Tibial nerve (tissue), 4 donors: Measurements from ENCODE around the gene ISYNA1. TPM values are rescaled to one million over a fixed set of nuclear protein-coding genes. Genes with fewer than 3 reads are reported as not detected.

Experiments used
- DNase-seq, 2 donors: peaks; one replicate each; pipeline ENCODE4 v3.0.0-alpha.2; 2019; ENCODE audit warnings: low spot score in 2 of 2
- H3K27ac ChIP-seq, 4 donors: fragments of 200-600 bp; sonication (generic) in 3 of 4; one replicate each; pipeline ENCODE4 v1.5.1; 2017 to 2019; ENCODE audit warnings: mild to moderate bottlenecking in 1 of 4
- H3K27me3 ChIP-seq, 2 donors: fragments of 200-600 bp; sonication (generic) in 1 of 2; one replicate each; pipeline versions ENCODE4 v1.5.1 to v1.6.0; 2017 to 2019
- H3K36me3 ChIP-seq, 3 donors: fragments of 200-600 bp; sonication (generic); one replicate each; pipeline ENCODE4 v1.5.1; 2018 to 2019
- H3K4me1 ChIP-seq, 4 donors: fragments of 200-600 bp; sonication (generic) in 3 of 4; one replicate each; pipeline ENCODE4 v1.5.1; 2017 to 2019
- H3K4me3 ChIP-seq, 4 donors: fragments of 200-600 bp; sonication (generic) in 3 of 4; one replicate each; pipeline ENCODE4 v1.5.1; 2017 to 2019; ENCODE audit warnings: mild to moderate bottlenecking in 1 of 4, moderate library complexity in 1 of 4
- H3K9me3 ChIP-seq, 4 donors: fragments of 200-600 bp; sonication (generic) in 3 of 4; one replicate each; pipeline ENCODE4 v1.5.1; 2017 to 2019
- CTCF ChIP-seq, 5 experiments: fragments of 200-600 bp in 3 of 5; fragments of 450-650 bp in 2 of 5; sonication (generic) in 3 of 5; IDR thresholded peaks; one replicate each; pipeline ENCODE4 v1.5.1; 2016 to 2019; ENCODE audit warnings: antibody characterized with exemption in 5 of 5, mild to moderate bottlenecking in 3 of 5, moderate library complexity in 2 of 5
- EP300 ChIP-seq, 2 donors: sonication (generic); formaldehyde crosslinking; IDR thresholded peaks; one replicate each; pipeline ENCODE4 v1.6.1; 2017; ENCODE audit warnings: antibody characterized with exemption in 2 of 2, mild to moderate bottlenecking in 1 of 2
- POLR2A ChIP-seq, 2 donors: fragments of 450-650 bp; IDR thresholded peaks; one replicate each; pipeline ENCODE4 v1.6.1; 2017; ENCODE audit warnings: antibody characterized with exemption in 2 of 2, mild to moderate bottlenecking in 2 of 2, moderate library complexity in 2 of 2
- WGBS, 2 donors: methylation state at CpG; one replicate each; pipeline ENCODE4 v1.1.5; 2018; 5-methylcytosine and 5-hydroxymethylcytosine counted together
- small RNA-seq: library from RNA; depleted of rRNA; stranded (forward); fragments of <200 nt; gene quantifications from one replicate; pipeline ENCODE3, GENCODE V24; 2016
- total RNA-seq, 4 donors: library from RNA; depleted of rRNA; stranded (reverse); fragments of >200 nt; gene quantifications; one replicate each; pipeline ENCODE4 v1.1.0, GENCODE V29; 2016

ISYNA1 gene
- total RNA-seq, 4 donors from 2014 or later: 43.5 to 82.2 (median 52.4) TPM

- peak within 1 kb of the TSS in 3 of 4 donors; percentile 17 to 65 (median 41) for H3K27ac ChIP-seq
- peaks cover 0 to 37% (median 10%) of the 10 kb centered on the region in 4 donors for H3K4me1 ChIP-seq
- TF ChIP-seq CTCF (IDR thresholded peaks at IDR 0.05): peak in 4 of 5 experiments; percentile 31 to 56 (median 34)
- peak in 1 of 2 donors; percentile 21 for TF ChIP-seq EP300 (IDR thresholded peaks at IDR 0.05)
- peak in 1 of 2 donors; percentile 40 for TF ChIP-seq POLR2A (IDR thresholded peaks at IDR 0.05)
- DNase-seq: peak; percentile 47 to 70
- WGBS, 2 donors: 35 to 56% methylated on average over 18 to 31 of the region's 33 CpGs
- no peaks in the 10 kb centered on the region for H3K9me3 ChIP-seq
- no peaks in the 10 kb centered on the region for H3K27me3 ChIP-seq
- peak within 1 kb of the TSS in 2 of 4 donors; percentile 1 to 35 for H3K4me3 ChIP-seq
- no peaks in the 10 kb centered on the region for H3K36me3 ChIP-seq
Observed at GRCh38 chr19:18385675-18386542, 52.0 kb downstream of the ISYNA1 start, which contains the start of gene GDF15. Gene GDF15 (plus strand): TSS chr19:18386158. CDS start chr19:18386190, 32 bp downstream.

- WGBS, 2 donors: 93 to 96% methylated on average over 3 of the region's 3 CpGs
- H3K27ac ChIP-seq: peak overlapping the region in 1 of 4 donors; percentile 36
- DNase-seq: no peak
Observed at GRCh38 chr19:18385359-18385674, 52.6 kb downstream of the ISYNA1 start.

GRCh38 chr19:18384775-18385174 lies 53.2 kb downstream of the ISYNA1 start:
- Histone ChIP-seq H3K36me3 (no peaks in the 10 kb centered on the region), H3K27me3 (no peaks in the 10 kb centered on the region), H3K27ac (no peak overlapping the region), H3K9me3 (no peaks in the 10 kb centered on the region), H3K4me3 (no peak overlapping the region), H3K4me1 (peaks cover 0 to 49% (median 14%) of the 10 kb centered on the region in 4 donors)
- DNase-seq: no peak
- 82 to 88% methylated on average over 7 of the region's 7 CpGs for WGBS, 2 donors
- TF ChIP-seq CTCF (IDR thresholded peaks at IDR 0.05) (no peak), POLR2A (IDR thresholded peaks at IDR 0.05) (no peak), EP300 (IDR thresholded peaks at IDR 0.05) (no peak)

More at GRCh38 chr19:18385359-18385674, 52.6 kb downstream of the ISYNA1 start:
- Histone ChIP-seq H3K36me3 (no peaks in the 10 kb centered on the region), H3K4me1 (peaks cover 0 to 43% (median 12%) of the 10 kb centered on the region in 4 donors), H3K27me3 (no peaks in the 10 kb centered on the region), H3K9me3 (no peaks in the 10 kb centered on the region), H3K4me3 (no peak overlapping the region)
- TF ChIP-seq CTCF (IDR thresholded peaks at IDR 0.05): no peak
- no peak for TF ChIP-seq EP300 (IDR thresholded peaks at IDR 0.05)
- no peak for TF ChIP-seq POLR2A (IDR thresholded peaks at IDR 0.05)

Small RNA genes lying within 50 kb of the gene (small RNA-seq; reads per million reads assigned to genes)
- not detected for gene MIR3189

Other genes starting within 250 kb of the ISYNA1 start
- 10 to 100 TPM; 11.1 to 19.0 (median 15.5) TPM for gene MPV17L2, start 244.9 kb downstream of the ISYNA1 start, total RNA-seq
- gene RAB3A, start 234.1 kb downstream of the ISYNA1 start, total RNA-seq: 1 to 10 TPM in 3 of 4 donors, not detected in 1; 1.5 to 5.1 (median 3.9) TPM
- gene PDE4C, start 211.7 kb downstream of the ISYNA1 start, total RNA-seq: under 1 TPM in 3 of 4 donors, not detected in 1; under 0.01 to 0.60 (median 0.59) TPM
- 10 to 100 TPM in 2 of 4 donors, 1 to 10 TPM in 2; 2.3 to 11.4 (median 8.2) TPM for gene IQCN, start 163.7 kb downstream of the ISYNA1 start, total RNA-seq
- 100 to 1,000 TPM; 309 to 553 (median 486) TPM for gene JUND, start 156.5 kb downstream of the ISYNA1 start, total RNA-seq
- gene LSM4, start 115.1 kb downstream of the ISYNA1 start, total RNA-seq: 100 to 1,000 TPM in 3 of 4 donors, 10 to 100 TPM in 1; 70.4 to 167 (median 156) TPM
- gene PGPEP1, start 97.5 kb downstream of the ISYNA1 start, total RNA-seq: 10 to 100 TPM; 15.9 to 27.9 (median 20.1) TPM
- gene GDF15, start 52.0 kb downstream of the ISYNA1 start, total RNA-seq: 10 to 100 TPM in 2 of 4 donors, 1 to 10 TPM in 2; 4.2 to 31.0 (median 13.2) TPM
- gene LRRC25, start 40.5 kb downstream of the ISYNA1 start, total RNA-seq: 10 to 100 TPM in 2 of 4 donors, 1 to 10 TPM in 2; 9.0 to 13.8 (median 9.8) TPM
- gene SSBP4, start 18.7 kb downstream of the ISYNA1 start, total RNA-seq: 100 to 1,000 TPM in 1 of 4 donors, 10 to 100 TPM in 3; 67.4 to 172 (median 84.2) TPM
- 10 to 100 TPM; 13.8 to 45.9 (median 26.0) TPM for gene ELL, start 83.9 kb upstream of the ISYNA1 start, total RNA-seq
- gene FKBP8, start 105.4 kb upstream of the ISYNA1 start, total RNA-seq: 100 to 1,000 TPM; 391 to 451 (median 434) TPM
- gene KXD1, start 119.7 kb upstream of the ISYNA1 start, total RNA-seq: 100 to 1,000 TPM; 122 to 298 (median 167) TPM
- gene UBA52, start 133.7 kb upstream of the ISYNA1 start, total RNA-seq: 100 to 1,000 TPM; 504 to 826 (median 521) TPM
- gene REX1BD, start 150.7 kb upstream of the ISYNA1 start, total RNA-seq: 100 to 1,000 TPM; 186 to 226 (median 210) TPM
- gene CRLF1, start 168.7 kb upstream of the ISYNA1 start, total RNA-seq: 100 to 1,000 TPM in 1 of 4 donors, 10 to 100 TPM in 3; 27.4 to 115 (median 43.6) TPM
- 10 to 100 TPM in 1 of 4 donors, 1 to 10 TPM in 2, not detected in 1; 3.1 to 12.6 (median 4.2) TPM for gene TMEM59L, start 174.7 kb upstream of the ISYNA1 start, total RNA-seq
- 10 to 100 TPM; 12.9 to 38.4 (median 15.1) TPM for gene KLHL26, start 198.9 kb upstream of the ISYNA1 start, total RNA-seq
- gene CRTC1, start 245.5 kb upstream of the ISYNA1 start, total RNA-seq: 1 to 10 TPM; 4.0 to 7.8 (median 6.7) TPM